Activated CD8-positive, alpha-beta memory T cell treated with anti-CD3 and anti-CD28 coated beads, Interleukin-2, amount 50 U/mL, for 1 hour (primary cell): Measurements from ENCODE around the gene SLC14A1.

Experiments used
- DNase-seq: peaks from one replicate; pipeline ENCODE4 v3.0.0-alpha.2; 2020; ENCODE audit errors: extremely low read depth

SLC14A1 gene

DNA sequence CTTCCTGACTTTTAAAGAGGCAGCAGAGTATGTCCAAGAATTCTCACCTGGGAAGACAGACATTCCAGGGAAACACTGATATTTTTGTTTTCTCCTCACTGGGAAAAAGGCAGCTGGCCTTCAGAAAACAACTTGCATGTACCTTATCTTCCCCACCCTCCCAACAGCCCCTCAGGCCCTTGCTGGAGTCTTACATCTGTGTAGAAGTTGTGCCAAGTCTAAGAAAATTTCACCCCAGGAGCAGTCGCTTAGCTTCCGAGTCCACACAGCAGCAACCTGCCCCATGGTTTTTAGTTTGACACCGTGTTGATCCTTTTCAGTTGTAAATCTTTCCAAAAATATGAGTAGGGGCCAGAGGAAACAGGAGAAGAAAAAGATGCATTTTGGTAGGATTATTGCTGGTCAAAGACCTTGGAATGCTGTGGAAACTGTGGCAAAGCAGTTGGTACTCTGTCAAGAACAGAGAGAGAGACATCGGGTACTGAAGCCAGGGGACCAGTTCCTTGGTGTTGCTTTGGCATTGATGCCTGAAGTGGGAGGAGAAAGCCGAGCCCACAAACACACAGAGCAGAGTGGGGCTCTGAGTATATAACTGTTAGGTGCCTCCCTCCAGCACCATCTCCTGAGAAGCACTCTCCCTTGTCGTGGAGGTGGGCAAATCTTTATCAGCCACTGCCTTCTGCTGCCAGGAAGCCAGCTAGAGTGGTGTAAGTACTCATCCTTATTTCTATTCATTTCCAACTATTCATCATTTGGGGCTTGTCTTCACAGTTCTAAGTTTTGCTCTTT lies at the start of gene SLC14A1:
SLC14A1 (plus strand) TSS at position 615 of the 789 bp plus-strand sequence. CDS start 6,140 bp downstream, outside the sequence.
- no peak for DNase-seq

DNA sequence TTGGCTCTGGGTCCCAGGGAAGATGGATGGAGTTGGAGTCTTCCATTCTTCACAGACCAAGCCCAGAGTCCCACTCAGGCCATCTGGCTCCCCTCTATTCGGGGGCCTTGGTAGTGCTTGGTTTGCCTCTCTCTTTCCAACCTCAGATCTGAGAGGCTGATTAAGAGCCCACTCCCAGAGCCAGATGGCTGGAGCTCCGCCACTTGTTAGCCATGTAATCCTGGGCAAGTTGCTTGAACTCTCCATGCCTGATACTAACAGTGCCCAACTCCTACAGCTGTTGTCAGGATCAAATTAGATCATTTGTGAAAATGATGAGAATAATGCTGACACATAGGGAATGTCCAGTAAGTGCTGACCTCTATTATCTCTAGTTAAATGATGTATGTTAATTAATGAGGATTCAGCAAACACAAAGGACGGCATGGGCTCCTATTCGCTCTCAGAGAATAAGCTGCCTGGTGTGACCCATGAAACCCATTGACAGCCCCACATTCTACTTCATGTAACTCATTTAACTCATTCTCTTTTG lies 46.6 kb upstream of the SLC14A1 start:
- no peak for DNase-seq

DNA sequence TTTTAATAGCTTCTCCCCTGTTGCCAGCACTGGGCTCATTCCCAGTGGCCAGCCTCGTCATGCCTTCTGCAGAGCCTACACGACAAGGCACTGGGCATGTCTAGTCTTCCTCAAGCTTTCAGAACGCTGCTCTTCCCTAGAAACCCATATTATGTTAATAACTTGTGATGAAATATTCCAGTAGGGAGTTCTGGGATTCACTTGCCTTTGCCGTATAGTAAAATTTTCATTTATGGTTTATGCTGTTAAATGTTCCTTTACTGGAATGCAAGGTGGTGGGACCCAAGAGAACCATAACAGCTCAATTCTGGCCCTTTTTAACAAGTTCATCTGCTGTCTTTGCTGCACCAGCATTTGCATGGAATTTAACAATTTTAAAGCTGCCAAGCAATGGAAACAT lies 45.5 kb upstream of the SLC14A1 start:
- no peak for DNase-seq

DNA sequence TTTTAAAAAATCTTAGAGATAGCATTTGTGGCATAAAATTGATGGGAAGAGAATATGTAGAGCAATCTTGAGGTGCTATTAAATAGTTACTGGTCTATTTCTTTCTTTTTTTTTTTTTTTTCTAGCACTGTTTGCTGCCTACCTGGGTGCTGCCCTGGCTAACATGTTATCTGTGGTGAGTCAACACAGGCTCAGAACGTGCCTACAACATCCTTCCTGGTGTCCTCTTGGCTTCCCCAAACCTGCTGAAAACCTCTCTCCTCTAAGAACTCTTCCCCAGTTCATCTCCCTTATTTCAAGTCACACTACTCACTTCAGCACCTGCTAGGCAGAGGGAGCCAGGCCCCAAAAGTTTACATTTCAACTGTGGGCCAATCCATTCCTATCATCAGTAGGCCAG lies 45.1 kb upstream of the SLC14A1 start:
- DNase-seq, result no peak

DNA sequence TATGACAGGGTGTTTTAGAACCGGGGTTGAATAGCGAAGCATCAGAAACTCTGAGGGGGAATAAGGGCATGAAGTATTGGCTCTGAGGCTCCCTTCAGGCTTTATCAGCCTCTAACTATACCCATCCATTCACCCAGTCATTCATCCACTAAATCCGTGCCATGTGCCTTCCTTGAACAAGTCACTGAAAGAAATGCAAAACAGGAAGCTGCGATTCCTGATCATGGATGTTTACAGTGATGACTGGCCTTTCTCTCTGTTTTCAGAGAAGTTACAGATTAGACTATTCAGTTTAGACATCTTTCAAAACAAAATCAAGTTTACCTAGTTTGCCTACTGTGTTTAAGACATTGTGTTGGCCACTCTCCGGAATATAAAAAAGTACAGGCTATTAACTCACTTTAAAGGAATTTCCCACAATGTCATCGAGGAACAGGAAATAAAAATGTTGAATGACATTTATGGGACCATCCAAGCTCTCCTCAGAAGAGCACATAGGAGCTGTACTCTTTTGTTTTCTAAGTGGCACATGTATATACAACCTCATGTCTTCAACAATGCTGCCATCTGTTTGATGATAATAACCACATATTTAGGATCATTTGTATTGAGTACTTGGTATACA lies 43.8 kb upstream of the SLC14A1 start:
- DNase-seq, result no peak

DNA sequence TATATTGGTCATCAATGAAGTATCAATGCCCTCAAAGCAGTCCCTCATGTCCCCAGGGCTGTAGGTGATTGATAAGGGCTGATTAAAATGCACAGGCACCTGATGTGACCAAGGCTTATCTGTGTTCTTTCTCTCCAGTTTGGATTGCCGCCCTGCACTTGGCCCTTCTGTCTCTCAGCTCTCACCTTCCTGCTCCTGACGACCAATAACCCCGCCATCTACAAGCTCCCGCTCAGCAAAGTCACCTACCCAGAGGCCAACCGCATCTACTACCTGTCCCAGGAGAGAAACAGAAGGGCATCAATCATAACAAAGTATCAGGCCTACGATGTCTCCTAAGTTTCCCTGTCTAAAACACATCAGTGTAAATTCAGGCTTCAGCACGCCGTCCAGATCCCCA lies 41.8 kb upstream of the SLC14A1 start:
- no peak for DNase-seq

DNA sequence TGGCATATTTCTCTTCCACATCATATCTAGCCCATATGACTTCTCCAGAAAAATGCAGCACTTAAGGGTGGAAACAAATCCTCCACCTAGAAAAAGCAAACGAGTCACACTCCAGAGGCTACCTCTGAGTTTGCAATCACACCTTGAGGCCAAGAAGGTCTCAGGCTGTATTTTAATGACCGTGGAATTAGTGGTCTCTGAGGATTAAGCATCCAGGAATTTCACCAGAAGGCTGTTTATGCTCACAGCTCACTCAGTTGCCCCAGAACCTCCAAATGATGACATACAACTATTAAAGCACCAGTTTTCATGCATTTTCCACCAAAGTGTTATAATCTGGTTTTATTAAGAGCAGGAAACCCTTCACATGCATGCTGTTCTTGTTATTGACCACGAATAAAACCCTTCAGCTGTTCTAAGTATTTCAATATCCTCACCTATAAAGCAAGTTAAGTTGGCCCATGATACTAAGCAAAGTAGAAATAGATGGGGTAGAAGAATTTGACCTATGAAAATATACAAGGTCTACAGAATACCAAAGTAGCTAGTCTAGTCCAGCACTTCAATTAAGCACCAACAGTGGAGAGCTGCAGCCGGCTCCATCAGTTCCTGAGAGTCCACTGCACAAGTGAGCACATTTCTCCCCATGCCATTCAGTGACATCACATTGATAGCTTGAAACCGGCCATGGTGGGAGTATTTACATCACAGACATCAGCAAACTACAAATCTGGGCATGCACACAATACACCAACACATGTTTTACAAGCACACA lies 39.5 kb upstream of the SLC14A1 start:
- DNase-seq, result no peak

DNA sequence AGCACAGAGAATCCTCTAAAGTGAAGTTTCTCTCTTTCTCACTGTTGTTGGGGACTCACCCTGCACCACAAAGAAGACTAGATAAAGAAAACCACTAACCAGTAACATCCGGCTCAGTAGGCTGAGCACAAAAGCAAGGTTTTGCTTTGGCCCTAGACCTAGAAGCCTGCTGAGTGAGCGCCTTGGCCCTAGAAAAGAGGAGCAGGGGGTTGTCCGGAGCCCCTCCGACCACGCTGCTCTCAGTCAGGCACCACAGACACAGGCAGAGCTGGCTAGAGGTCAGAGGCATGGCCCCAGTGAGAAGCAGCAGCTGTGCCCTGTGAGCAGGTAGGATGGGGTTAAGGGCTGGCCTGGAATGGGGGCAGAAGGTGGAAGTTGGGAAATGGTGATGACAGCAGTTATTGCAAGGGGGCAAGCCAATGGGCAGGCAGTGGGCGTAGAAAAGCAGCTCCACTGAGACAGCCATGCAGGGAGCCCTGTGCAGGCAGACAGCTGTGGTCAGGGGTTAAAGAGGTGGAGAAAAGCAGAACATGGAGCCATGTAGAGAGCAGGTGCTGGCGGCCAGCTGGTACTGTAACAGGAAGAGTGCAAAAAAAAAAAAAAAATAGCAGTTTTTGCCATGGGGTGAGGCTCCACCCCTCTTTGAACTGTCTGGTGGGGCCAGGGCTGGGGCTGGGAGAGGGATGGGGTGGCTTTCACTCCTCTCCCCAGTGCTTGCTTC lies 36.9 kb upstream of the SLC14A1 start:
- DNase-seq, result no peak

DNA sequence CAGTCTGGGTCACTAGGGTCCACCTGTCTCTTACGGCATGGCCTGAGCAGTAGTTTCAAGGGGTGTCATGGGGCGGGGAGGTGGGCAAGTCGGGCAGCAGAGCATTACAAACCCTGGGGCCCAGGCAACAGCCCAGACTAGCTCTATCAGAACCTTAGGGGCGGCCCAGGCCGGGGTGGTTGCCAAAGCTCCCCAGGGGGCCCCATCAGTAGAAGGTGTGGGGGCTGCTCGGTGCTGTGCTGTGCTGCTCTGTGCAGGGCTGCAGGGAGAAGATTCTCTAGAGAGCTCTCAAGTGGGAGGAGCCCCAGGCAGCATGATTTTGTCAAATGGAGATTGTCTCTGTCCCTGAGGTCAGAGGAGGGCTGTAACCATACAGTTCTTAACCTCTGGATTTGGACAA lies 36.4 kb upstream of the SLC14A1 start:
- DNase-seq, result no peak

DNA sequence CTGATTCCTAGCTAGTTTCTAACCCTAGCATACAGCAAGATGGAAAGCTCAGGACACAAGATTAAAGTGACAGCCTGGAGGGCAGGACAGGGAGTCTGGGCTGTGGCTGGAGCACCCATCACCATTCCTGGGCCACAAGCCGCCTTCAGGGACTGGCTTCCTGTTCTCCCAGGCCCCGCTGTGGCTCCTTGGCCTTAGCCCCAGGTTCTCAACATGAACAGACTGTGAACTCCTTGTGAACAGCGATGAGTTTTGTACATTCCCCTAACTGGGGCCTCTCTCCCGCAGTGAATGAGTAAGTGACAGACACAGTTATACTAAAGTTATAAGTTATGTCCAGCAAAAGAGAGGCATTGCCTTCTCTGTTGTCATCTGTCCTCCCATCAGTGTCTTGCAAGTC lies 35.9 kb upstream of the SLC14A1 start:
- DNase-seq, result no peak

DNA sequence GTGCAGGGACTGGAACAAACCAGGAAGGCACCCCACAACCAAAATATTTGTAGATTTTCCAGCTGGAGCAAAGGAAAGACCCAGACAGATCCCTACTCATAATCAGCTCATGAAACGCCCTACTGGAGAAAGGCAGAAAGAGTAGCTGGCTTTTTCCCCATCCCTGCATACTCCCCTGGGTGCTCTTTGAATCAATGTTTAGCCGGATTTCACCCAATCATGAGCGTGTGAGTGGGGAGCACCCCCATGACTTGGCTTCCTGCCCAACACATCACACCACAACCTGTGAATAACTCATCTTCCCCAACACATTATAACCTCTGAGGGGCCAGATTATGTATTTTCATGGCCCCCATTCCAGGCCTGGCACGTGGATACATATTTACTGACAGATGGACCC lies 35.1 kb upstream of the SLC14A1 start:
- peak; percentile 45 for DNase-seq

DNA sequence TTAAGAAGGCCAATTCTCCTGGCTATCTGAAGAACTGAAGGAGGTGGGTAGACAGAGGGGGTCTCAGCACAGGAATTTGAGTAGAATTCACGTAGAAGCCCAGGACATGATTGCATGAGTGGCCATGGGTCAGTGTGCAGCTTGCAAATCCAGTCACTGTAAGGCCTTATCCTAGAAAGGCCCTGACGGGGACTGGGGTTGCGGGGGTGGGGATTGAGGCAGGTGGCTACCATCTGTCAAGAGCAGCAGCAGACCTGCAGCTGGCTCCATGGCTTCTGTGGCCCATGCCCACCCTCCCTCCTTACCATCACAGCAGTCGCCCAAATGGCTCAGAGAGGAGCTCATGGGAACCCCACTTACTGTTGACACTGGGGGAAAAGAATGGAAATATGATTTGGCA lies 34.6 kb upstream of the SLC14A1 start:
- no peak for DNase-seq

DNA sequence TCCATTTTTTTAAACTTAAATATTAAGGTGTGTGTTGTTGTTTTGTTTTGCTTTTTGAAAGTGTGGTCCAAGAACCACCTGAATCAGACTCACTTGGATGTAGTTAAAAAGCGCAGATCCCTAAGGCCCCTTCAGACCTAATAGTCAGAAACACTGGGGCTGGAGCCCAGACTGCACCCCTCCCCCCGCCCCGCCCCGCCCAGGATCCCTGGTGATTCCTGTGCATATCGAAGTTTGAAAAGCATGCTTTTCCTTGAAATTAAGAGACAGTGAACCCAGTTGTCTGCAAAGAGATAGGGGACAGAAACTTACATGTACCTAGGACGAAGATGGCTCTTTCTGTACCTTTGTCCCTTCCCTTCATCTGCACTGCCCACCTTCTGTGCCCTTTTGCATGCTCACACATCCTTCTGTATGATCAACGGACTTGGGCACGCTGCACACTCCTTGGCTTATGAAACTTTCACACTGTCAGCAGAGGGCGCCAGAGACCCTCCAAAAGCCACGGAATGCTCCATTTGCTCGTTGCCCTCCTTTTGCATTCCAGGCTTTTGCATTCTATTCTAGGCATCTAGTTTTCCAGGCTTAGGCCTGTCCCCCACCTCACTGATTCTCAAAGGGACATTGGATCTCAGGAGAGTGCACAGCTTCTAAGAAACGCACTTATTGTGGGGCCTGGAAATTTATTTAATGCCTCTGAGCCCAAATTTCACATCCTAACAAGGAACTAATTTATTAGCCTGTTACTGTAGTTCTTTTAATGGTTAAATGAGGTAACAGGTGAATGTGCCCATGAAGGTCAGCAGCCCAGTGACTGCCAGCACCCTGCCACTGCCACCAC lies 32.8 kb upstream of the SLC14A1 start:
- DNase-seq, result no peak

DNA sequence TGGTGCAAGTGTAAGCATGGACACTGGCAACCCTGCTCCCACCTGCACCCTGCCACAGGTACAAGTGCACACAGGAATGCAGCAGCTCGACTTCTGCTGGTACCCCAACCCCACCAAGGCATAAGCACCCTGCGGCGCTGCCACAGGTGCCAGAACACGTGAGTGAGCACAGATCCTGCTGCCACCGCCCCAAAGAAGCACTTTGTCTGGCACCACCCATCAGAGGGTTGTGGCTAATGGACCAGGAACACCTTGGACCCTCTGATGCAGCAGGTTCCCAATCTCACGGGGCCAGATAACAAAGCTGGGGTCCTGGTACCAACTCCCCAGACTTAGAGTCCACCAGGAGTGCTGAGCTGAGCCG lies 32.2 kb upstream of the SLC14A1 start:
- no peak for DNase-seq

DNA sequence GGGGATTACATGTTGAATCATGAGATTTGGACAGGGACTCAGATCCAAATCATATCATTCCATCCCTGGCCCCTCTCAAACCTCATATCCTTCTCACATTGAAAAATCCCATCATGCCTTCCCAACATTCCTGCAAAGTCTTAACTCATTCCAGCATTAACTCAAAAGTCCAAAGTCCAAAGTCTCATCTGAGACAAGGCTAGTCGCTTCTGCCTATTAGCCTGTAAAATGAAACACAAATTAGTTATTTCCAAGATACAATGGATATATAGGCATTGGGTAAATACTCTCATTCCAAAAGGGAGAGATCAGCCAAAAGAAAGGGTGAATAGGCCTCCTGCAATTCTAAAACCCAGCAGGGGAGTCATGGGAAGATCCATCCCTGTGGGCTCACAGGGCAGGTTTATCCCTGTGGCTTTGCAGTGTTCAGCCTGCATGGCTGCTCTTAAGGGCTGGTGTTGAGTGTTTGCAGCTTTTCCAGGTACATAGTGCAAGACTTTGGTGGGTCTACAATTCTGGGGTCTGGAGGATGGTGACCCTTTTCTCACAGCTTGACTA lies 21.2 kb upstream of the SLC14A1 start:
- no peak for DNase-seq

DNA sequence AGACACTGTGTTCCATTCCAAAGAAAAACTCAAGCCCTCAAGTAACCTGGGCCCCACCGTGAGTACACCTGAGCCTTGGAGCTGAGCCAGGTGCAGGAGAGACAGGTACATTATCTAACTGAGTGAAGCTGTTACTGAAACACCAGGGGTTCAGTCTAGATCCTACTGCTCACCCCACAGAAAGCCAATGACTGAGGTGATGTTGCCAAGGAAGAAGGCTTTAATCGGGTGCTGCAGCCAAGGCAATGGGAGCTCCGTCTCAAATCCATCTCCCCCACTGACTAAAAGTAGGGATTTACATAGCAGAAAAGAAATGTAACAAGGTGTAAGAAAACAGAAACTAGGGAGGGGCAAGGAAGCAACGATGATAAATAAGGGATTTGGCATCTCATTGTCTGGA lies 15.2 kb upstream of the SLC14A1 start:
- DNase-seq, result no peak

DNA sequence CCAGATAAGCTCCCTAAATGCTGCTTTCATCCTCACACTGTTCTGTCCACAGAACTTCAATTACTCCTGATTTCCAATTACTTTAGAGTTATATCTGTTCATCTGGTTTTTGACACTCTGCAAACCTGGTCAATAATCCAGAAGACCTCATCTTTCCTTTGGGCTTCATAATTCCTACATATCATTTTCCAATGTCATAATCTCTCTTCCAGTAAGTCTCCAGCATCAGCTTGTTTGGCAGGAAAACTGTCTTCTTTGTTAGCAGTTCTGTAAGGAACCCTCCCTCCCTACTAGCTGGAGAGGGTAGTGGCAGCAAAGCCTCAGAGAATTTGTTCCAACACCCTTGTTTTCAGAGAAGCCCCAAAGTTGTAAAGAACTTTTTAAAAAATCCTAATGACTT lies 11.9 kb upstream of the SLC14A1 start:
- no peak for DNase-seq

DNA sequence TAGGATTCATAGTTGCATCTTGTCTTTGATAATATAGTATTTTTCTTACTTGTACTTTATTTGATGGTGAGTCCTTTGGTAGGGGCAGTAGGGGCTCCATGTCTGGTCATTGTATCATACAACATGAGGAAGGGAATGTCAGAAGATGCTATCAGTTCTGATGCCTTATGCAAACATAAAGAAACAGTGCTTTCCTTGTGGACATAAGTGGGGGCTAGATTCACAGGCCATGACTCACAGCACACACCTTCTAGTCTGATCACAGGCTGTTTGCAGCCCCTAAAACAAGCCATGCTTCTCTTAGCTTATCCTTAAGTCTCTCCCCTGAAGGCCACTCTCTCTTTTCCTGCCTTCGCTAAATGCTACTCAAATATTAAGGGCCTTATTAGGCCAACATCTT lies 10.7 kb upstream of the SLC14A1 start:
- no peak for DNase-seq

DNA sequence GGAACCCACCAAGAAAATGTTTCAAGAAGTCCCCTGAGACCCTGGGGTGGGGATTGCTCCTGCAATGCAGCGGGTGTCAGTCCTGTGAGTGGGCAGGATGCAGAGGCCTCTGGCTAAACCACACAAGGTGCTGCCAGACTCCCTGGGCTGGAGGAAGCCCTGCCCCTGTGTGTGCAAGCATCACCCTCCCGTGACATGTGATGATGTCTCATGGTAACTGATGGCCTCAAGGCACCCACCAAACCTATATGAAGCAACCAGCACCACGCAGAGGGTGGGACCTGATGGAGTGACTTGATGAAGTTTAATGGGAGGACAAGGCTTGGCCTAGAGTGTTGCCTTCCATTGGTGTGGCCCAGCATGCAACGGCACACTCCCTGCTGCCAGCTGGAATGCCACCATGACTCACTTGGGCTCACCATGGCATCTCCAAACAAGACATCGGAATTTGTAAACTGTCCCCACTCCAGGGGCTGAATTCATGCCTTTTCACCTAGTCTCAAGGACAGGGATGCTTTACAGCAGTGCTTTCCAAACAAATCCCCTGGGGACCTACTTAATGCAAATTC lies 8.7 kb upstream of the SLC14A1 start:
- DNase-seq, result no peak

DNA sequence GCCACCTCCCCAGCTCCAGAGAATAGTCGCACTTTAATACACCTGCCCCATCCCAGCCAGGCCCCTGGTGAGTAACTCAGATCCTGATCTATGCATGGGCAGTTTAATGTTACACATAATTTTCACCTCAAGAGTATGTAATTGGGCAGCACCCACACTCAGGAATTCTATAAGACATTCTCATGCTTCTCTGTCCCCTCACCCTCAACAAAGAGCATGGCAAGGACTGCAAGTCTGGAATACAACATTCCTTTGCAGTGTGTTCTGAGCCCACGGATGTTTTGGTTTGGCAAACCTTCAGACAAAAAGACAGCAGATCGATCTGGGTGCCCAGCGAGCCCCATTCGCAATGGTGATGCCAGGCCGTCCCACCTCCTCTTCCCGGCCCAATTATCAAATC lies 4.9 kb upstream of the SLC14A1 start:
- DNase-seq, result no peak
